Stimulated activated naive CD8-positive, alpha-beta T cell treated with anti-CD3 and anti-CD28 coated beads, Interleukin-15, Interleukin-2, amounts not matched to agents 100 ng/mL and 50 ng/mL, for 24 hours (primary cell): ENCODE measurements around the gene GAL.
"Not testable (repeated sequence)": the region's sequence is repeated elsewhere in the genome, so short reads cannot be mapped to it uniquely, and the experiment has no call there.

Experiments used
- H3K27ac Mint-ChIP-seq: one replicate; pipeline ENCODE4 v1.8.0; 2021; ENCODE audit warnings: mild to moderate bottlenecking, mixed read lengths
- H3K27me3 Mint-ChIP-seq: one replicate; pipeline ENCODE4 v1.8.0; 2021; ENCODE audit warnings: mixed read lengths
- H3K36me3 Mint-ChIP-seq: one replicate; pipeline ENCODE4 v1.8.0; 2021; ENCODE audit warnings: low read depth, mixed read lengths
- H3K4me1 Mint-ChIP-seq: one replicate; pipeline ENCODE4 v1.8.0; 2021; ENCODE audit warnings: low read depth, mixed read lengths
- H3K4me3 Mint-ChIP-seq: one replicate; pipeline ENCODE4 v1.8.0; 2021; ENCODE audit warnings: mild to moderate bottlenecking, mixed read lengths
- H3K9me3 Mint-ChIP-seq: one replicate; pipeline ENCODE4 v1.8.0; 2021; ENCODE audit warnings: mixed read lengths

Gene GAL

DNA sequence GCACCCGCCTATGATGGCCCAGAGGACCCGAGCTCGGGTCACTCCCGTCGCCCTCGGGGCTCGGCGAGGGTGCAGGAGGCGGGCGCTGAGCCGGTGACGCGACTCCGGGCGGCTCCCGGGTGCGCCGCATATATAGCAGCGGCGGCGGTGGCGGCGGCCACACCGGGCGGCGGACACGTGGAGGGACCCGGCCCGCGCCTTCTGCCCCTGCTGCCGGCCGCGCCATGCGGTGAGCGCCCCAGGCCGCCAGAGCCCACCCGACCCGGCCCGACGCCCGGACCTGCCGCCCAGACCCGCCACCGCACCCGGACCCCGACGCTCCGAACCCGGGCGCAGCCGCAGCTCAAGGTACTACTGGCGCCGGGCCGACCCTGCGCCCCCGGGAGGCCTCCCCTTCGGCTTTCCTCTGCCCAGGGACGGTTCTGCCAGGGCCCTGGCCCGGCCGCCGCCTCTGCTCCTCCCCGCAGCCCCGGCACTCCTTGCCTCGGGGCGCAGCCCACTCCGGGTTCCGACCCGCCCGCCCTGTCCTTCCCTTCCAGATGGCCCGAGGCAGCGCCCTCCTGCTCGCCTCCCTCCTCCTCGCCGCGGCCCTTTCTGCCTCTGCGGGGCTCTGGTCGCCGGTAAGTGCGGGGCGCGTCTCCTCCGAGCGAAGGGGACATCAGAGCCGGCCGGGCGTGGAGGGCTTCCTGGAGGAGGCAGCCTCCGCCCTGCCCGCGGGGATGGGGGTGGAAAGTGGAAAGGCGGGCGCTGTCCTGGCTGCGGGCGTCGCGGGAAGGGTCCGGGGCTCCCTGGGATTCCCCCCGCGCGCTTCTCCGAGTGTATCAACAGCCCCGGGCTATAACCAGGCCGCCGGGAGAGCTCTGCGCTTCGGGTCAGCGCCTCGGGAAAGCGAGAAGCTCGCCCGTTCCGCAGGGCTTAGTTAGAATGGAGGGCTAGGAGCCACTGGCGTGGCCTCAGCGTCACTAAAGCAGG, at the start of gene GAL:
GAL (plus strand) TSS at position 160 of the 972 bp plus-strand sequence; CDS start at position 540, 380 bp downstream.
- peaks cover 44% of the 10 kb centered on the region for H3K27me3 Mint-ChIP-seq
- no peaks in the 10 kb centered on the region for H3K36me3 Mint-ChIP-seq
- no peak within 1 kb of the TSS for H3K4me3 Mint-ChIP-seq
- H3K9me3 Mint-ChIP-seq, result no peaks in the 10 kb centered on the region
- no peak within 1 kb of the TSS for H3K27ac Mint-ChIP-seq
- H3K4me1 Mint-ChIP-seq, result peaks cover 5% of the 10 kb centered on the region

- H3K36me3 Mint-ChIP-seq, H3K27ac Mint-ChIP-seq, H3K4me3 Mint-ChIP-seq, H3K4me1 Mint-ChIP-seq, H3K27me3 Mint-ChIP-seq, H3K9me3 Mint-ChIP-seq: not testable (repeated sequence)
Observed at GRCh38 chr11:68634606-68635005, 49.7 kb upstream of the GAL start.

- H3K4me3 Mint-ChIP-seq, H3K4me1 Mint-ChIP-seq, H3K36me3 Mint-ChIP-seq, H3K27me3 Mint-ChIP-seq, H3K9me3 Mint-ChIP-seq, H3K27ac Mint-ChIP-seq: not testable (repeated sequence)
Observed at GRCh38 chr11:68635172-68635571, 49.2 kb upstream of the GAL start.

DNA sequence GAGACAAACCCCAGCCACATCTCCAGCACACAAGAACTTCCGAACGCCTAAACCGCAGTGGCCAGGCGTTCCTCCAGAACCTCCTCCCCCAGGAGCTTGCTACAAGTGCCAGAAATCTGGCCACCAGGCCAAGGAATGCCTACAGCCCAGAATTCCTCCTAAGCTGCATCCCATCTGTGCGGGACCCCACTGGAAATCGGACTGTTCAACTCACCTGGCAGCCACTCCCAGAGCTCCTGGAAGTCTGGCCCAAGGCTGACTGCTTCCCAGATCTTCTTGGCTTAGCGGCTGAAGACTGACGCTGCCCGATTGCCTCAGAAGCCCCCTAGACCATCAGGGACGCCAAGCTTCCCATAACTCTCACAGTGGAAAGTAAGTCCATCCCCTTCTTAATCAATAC, 48.5 kb upstream of the GAL start:
- H3K9me3 Mint-ChIP-seq, H3K4me3 Mint-ChIP-seq, H3K4me1 Mint-ChIP-seq, H3K27me3 Mint-ChIP-seq, H3K36me3 Mint-ChIP-seq, H3K27ac Mint-ChIP-seq: not testable (repeated sequence)

- H3K4me3 Mint-ChIP-seq, H3K9me3 Mint-ChIP-seq, H3K4me1 Mint-ChIP-seq, H3K36me3 Mint-ChIP-seq, H3K27ac Mint-ChIP-seq, H3K27me3 Mint-ChIP-seq: not testable (repeated sequence)
Observed at GRCh38 chr11:68639322-68639721, 45.0 kb upstream of the GAL start.

- H3K36me3 Mint-ChIP-seq, result no peaks in the 10 kb centered on the region
- H3K27me3 Mint-ChIP-seq, result peaks cover 15% of the 10 kb centered on the region
- no peaks in the 10 kb centered on the region for H3K4me1 Mint-ChIP-seq
- H3K4me3 Mint-ChIP-seq, result no peak overlapping the region
- H3K9me3 Mint-ChIP-seq, result peaks cover 10% of the 10 kb centered on the region
- H3K27ac Mint-ChIP-seq, result no peak overlapping the region
Observed at GRCh38 chr11:68641880-68642279, 42.5 kb upstream of the GAL start.

- no peaks in the 10 kb centered on the region for H3K36me3 Mint-ChIP-seq
- H3K4me3 Mint-ChIP-seq, result no peak overlapping the region
- no peaks in the 10 kb centered on the region for H3K4me1 Mint-ChIP-seq
- H3K27ac Mint-ChIP-seq, result no peak overlapping the region
- H3K9me3 Mint-ChIP-seq, result peaks cover 16% of the 10 kb centered on the region
- H3K27me3 Mint-ChIP-seq, result peaks cover 20% of the 10 kb centered on the region
Observed at GRCh38 chr11:68643585-68643984, 40.8 kb upstream of the GAL start.

GRCh38 chr11:68646832-68647231, 37.5 kb upstream of the GAL start:
- Mint-ChIP-seq H3K27me3 (peaks cover 27% of the 10 kb centered on the region), H3K4me1 (no peaks in the 10 kb centered on the region), H3K4me3 (no peak overlapping the region), H3K27ac (no peak overlapping the region), H3K9me3 (peaks cover 16% of the 10 kb centered on the region), H3K36me3 (no peaks in the 10 kb centered on the region)

DNA sequence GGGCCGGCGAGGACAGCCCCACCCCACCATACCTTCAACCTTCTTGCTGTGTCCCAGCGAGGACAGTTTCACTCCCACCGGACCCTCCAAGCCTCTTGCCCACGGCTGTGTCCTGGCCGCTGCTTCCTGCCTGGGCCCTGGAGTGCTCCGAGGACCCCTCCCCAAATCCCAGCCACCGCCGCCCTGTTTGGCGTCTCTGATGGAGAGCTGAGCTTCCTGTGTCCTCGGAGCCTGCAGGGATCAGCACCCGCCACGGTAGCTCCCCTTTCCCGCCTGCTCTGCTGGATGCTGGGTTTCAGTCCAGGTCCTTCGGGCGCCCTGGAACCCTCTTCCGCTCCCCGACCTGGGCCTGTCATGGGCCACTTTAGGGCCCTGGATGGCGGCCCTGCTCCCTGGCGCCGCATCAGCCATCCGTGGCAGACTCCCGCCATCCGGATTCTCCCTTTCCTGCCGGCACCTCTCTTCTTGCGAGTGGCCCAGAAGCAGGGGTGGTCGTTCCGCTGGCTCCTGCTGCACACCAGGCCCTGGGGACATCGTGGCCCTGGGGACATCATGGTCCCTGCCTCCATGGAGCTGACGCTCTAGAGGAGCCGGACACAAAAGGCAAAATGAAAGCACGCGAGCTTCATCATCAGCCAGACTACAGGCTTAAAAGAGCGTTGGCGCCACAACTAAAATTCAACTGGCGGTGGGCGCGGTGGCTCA, 34.3 kb upstream of the GAL start:
- Mint-ChIP-seq H3K4me1 (no peaks in the 10 kb centered on the region), H3K27me3 (peaks cover 19% of the 10 kb centered on the region), H3K9me3 (peaks cover 16% of the 10 kb centered on the region), H3K36me3 (no peaks in the 10 kb centered on the region), H3K27ac (no peak overlapping the region), H3K4me3 (no peak overlapping the region)

GRCh38 chr11:68650801-68651200, 33.5 kb upstream of the GAL start:
- H3K27ac Mint-ChIP-seq, result no peak overlapping the region
- no peaks in the 10 kb centered on the region for H3K36me3 Mint-ChIP-seq
- peaks cover 16% of the 10 kb centered on the region for H3K9me3 Mint-ChIP-seq
- H3K4me1 Mint-ChIP-seq, result no peaks in the 10 kb centered on the region
- peaks cover 19% of the 10 kb centered on the region for H3K27me3 Mint-ChIP-seq
- no peak overlapping the region for H3K4me3 Mint-ChIP-seq

- Mint-ChIP-seq H3K4me3 (no peak overlapping the region), H3K9me3 (peaks cover 11% of the 10 kb centered on the region), H3K36me3 (no peaks in the 10 kb centered on the region), H3K4me1 (no peaks in the 10 kb centered on the region), H3K27ac (no peak overlapping the region), H3K27me3 (peaks cover 14% of the 10 kb centered on the region)
Observed at GRCh38 chr11:68651208-68651984, 32.9 kb upstream of the GAL start.

DNA sequence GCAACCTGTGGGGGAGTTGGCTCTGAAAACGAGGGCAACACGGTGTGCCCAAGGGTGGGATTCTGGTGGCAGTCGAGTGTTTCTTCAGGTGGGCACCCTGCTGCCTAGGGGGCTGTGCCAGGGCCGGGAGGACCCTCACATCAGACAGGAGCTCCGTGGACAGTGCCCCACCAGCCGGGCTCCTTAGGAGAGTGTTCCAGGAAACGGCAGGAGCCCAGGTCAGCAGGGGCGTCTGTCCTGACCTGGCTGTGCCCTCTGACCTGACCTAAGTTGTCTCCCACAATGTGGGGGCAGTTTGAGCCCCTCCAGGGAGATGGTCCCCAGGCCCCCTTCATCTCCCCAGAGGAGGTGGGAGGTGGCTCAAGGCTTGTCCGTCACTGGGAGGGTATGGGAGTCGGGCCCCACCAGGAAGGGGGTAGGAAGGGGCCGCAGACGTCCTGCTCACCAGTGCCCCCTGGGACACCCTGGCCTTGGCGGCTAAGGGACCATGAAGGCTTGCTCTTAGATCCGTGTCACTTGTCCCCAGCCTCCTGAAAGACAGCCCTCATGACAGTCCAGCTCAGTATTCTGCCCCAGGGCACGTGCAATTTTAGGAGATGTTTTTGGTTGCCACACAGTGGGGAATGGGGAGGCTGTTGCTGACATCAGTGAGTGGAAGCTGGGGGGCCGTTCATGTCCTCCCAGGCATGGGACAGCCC, 32.2 kb upstream of the GAL start:
- no peaks in the 10 kb centered on the region for H3K36me3 Mint-ChIP-seq

GRCh38 chr11:68652683-68653156, 31.6 kb upstream of the GAL start:
- Mint-ChIP-seq H3K4me1 (no peaks in the 10 kb centered on the region), H3K4me3 (no peak overlapping the region), H3K27me3 (peaks cover 7% of the 10 kb centered on the region), H3K27ac (no peak overlapping the region), H3K36me3 (no peaks in the 10 kb centered on the region), H3K9me3 (no peaks in the 10 kb centered on the region)

More for the DNA sequence above, 32.2 kb upstream of the GAL start:
- Mint-ChIP-seq H3K4me1 (no peaks in the 10 kb centered on the region), H3K4me3 (no peak overlapping the region), H3K9me3 (peaks cover 4% of the 10 kb centered on the region), H3K27me3 (peaks cover 11% of the 10 kb centered on the region), H3K27ac (no peak overlapping the region)
